ENCODE results near the gene B3GNT7.

DNA sequence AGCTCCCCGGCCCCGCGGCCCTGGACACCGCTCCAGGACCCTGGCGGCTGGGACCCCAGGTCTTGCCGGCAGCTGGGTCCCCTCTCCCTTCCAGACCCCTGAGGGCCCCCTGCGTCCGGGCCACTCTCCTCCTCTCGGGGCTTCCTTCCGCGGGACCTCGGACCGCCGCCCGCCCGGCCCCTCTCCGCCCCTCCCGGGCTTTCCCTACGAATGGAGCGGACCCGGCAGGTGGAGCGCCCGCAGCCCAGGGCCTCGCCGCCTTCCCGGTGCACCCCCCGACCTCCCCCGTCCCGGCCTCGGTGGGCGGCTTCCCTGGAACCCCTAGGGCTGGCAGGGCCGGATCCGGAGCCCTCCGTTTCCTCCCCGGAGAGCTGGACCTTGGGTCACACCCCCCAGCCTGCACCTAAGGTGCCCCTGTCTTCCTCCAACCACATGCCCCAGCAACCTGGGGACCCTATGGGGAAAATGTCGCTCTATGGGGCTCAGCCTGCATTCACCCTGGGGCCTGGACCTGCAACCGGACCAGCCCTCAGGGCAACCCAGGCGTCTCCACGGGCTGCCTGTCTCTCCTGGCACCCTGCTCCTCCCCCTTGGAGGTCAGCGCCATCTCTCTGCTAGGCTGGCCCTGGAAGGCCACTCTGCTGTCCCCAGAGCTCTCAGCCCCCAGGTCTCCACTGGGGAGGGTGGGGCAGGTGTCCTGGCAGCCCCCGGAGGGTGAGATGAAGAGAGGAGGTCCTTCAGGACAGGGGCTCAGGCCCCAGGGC lies 730 bp downstream of the B3GNT7 start:
- TF ChIP-seq EZH2 (IDR thresholded peaks at IDR 0.05) (peak; percentile 81), EZH2phosphoT487 (IDR thresholded peaks at IDR 0.05) (peak; percentile 67)
- TF ChIP-seq, protein P1, sequence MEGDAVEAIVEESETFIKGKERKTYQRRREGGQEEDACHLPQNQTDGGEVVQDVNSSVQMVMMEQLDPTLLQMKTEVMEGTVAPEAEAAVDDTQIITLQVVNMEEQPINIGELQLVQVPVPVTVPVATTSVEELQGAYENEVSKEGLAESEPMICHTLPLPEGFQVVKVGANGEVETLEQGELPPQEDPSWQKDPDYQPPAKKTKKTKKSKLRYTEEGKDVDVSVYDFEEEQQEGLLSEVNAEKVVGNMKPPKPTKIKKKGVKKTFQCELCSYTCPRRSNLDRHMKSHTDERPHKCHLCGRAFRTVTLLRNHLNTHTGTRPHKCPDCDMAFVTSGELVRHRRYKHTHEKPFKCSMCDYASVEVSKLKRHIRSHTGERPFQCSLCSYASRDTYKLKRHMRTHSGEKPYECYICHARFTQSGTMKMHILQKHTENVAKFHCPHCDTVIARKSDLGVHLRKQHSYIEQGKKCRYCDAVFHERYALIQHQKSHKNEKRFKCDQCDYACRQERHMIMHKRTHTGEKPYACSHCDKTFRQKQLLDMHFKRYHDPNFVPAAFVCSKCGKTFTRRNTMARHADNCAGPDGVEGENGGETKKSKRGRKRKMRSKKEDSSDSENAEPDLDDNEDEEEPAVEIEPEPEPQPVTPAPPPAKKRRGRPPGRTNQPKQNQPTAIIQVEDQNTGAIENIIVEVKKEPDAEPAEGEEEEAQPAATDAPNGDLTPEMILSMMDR (IDR thresholded peaks at IDR 0.05), result no peak

All from neural progenitor cell (in vitro differentiated cells).